ENCODE results near the gene PANK1.

The PANK1 gene

DNA sequence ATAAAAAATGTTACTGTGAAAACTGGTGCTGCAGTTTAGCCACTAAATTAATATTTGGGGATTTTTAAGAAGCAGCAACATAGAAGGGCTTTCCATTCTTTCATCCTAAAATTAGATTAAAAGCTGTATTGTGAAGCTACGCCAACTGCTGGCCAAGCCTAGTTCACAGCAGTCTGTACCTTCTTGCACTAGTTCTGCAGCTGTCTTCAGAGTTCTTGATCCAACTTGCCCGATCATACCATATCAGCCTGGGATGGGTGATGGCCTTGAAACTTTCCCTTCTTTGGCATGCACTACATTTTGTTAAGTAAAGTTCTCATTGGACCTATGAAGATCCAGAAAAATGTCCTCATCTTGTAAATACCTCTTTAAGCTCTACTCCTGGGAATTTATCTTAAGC, 20.3 kb upstream of the PANK1 start:
- H3K4me3 ChIP-seq (ENCODE audit: low read length), result no peak overlapping the region
- DNase-seq (ENCODE audit: low read depth), result peak; percentile 88
- TF ChIP-seq, protein P1, sequence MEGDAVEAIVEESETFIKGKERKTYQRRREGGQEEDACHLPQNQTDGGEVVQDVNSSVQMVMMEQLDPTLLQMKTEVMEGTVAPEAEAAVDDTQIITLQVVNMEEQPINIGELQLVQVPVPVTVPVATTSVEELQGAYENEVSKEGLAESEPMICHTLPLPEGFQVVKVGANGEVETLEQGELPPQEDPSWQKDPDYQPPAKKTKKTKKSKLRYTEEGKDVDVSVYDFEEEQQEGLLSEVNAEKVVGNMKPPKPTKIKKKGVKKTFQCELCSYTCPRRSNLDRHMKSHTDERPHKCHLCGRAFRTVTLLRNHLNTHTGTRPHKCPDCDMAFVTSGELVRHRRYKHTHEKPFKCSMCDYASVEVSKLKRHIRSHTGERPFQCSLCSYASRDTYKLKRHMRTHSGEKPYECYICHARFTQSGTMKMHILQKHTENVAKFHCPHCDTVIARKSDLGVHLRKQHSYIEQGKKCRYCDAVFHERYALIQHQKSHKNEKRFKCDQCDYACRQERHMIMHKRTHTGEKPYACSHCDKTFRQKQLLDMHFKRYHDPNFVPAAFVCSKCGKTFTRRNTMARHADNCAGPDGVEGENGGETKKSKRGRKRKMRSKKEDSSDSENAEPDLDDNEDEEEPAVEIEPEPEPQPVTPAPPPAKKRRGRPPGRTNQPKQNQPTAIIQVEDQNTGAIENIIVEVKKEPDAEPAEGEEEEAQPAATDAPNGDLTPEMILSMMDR (IDR thresholded peaks at IDR 0.05; ENCODE audit: insufficient read depth, low read depth, low read length, missing control alignments), result peak; percentile 65

DNA sequence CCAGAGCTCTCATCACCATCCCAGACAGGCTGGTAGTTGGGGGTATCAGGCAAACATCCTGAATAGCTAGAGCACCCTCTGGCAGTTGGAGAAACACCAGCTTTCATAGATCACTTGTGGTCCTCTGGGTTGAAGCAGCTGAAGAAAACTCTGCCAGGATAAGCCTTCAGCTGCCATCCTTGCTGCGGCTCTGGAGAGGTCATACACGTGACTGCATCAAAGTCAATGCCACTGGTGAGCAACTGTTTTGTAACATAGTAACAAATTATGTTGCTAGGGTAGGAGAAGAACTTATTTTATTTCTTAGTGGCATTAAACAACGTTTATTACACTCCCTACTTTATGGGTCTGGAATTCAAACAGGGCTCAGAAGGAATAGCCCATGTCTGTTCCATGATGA, 19.2 kb upstream of the PANK1 start:
- TF ChIP-seq, protein P1 (IDR thresholded peaks at IDR 0.05; ENCODE audit: insufficient read depth, low read depth, low read length, missing control alignments), result no peak
- H3K4me3 ChIP-seq (ENCODE audit: low read length), result no peak overlapping the region
- no peak for DNase-seq (ENCODE audit: low read depth)

DNA sequence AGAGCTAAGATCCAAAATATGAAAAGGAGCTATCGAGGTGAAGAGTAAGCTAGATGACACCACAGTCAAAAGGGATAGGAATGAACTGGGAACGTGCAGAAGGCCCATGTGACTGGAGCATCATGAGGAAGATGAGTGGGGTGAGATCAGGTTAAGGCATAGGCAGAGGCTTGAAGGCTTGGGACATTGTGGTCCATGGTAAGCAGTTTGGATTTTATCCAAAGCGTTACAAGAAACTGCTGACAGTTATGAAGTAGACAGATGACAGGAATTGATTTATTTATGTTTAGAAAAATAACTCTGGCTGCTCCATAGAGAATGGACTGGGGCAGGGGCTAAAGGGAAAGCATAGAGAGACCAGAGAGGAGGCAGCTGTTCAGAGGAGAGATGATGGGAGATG, 18.1 kb upstream of the PANK1 start:
- TF ChIP-seq, protein P1 (IDR thresholded peaks at IDR 0.05; ENCODE audit: insufficient read depth, low read depth, low read length, missing control alignments), result no peak
- DNase-seq (ENCODE audit: low read depth), result no peak
- H3K4me3 ChIP-seq (ENCODE audit: low read length), result no peak overlapping the region

- TF ChIP-seq, protein P1 (IDR thresholded peaks at IDR 0.05; ENCODE audit: insufficient read depth, low read depth, low read length, missing control alignments), result no peak
- H3K4me3 ChIP-seq (ENCODE audit: low read length), result no peak overlapping the region
- no peak for DNase-seq (ENCODE audit: low read depth)
These were observed 17.6 kb upstream of the PANK1 start for GRCh38 chr10:89662596-89662995.

GRCh38 chr10:89659143-89660131, 14.4 kb upstream of the PANK1 start:
- TF ChIP-seq, protein P1 (IDR thresholded peaks at IDR 0.05; ENCODE audit: insufficient read depth, low read depth, low read length, missing control alignments), result no peak
- no peak overlapping the region for H3K4me3 ChIP-seq (ENCODE audit: low read length)
- DNase-seq (ENCODE audit: low read depth), result no peak

DNA sequence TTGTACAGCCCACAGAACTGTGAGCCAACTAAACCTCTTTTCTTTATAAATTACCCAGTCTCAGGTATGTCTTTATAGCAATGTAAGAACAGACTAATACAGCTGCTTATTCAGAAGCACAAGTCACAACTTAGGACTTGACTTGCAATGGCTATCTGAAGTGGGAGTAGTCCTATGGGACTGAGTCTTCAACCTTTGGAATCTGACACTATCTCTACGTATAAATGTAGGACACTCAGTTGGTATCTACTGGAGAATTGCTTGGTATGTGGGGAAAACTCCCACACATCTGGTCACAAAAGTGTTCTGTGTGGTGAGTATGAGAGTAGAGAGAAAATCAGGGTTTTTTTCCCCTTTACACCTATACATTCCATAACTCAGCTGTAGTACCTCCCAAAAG, 12.3 kb upstream of the PANK1 start:
- TF ChIP-seq, protein P1 (IDR thresholded peaks at IDR 0.05; ENCODE audit: insufficient read depth, low read depth, low read length, missing control alignments), result no peak
- H3K4me3 ChIP-seq (ENCODE audit: low read length), result no peak overlapping the region
- no peak for DNase-seq (ENCODE audit: low read depth)

Measured in epithelial cell of esophagus (primary cell).